ENCODE measurements around the gene ZNF414.
"Not testable (repeated sequence)": the region's sequence is repeated elsewhere in the genome, so short reads cannot be mapped to it uniquely, and the experiment has no call there.

The ZNF414 gene

GRCh38 chr19:8515317-8515716 lies 1.4 kb upstream of the ZNF414 start:
- Histone ChIP-seq H3F3A (ENCODE audit: insufficient read depth, low read length) (no peaks in the 10 kb centered on the region), H3K4me1 (ENCODE audit: insufficient read depth, low read length, severe bottlenecking) (peaks cover 17% of the 10 kb centered on the region), H4K20me1 (ENCODE audit: insufficient read depth, low read length) (no peaks in the 10 kb centered on the region), H3K27me3 (ENCODE audit: insufficient read depth, low read length) (no peaks in the 10 kb centered on the region), H3K9me2 (ENCODE audit: low read depth, low read length) (no peaks in the 10 kb centered on the region), H3K9ac (ENCODE audit: low read length) (no peak overlapping the region), H3K27ac (ENCODE audit: low read depth, low read length, poor library complexity, severe bottlenecking) (no peak overlapping the region), H3K4me2 (ENCODE audit: low read length) (no peak overlapping the region), H3K79me2 (ENCODE audit: insufficient read depth, low read length) (no peaks in the 10 kb centered on the region), H3K9me3 (ENCODE audit: low read length) (no peaks in the 10 kb centered on the region), H3K36me3 (ENCODE audit: insufficient read depth, low read length) (peaks cover 10% of the 10 kb centered on the region; the same call in 1 of the 2 replicates), H3K4me3 (ENCODE audit: low read depth, low read length, poor library complexity, severe bottlenecking) (no peak overlapping the region), H2AFZ (ENCODE audit: low read length) (no peak overlapping the region)
- TF ChIP-seq EZH2 (IDR thresholded peaks at IDR 0.05; ENCODE audit: borderline replicate concordance, low read length) (no peak), CTCF (IDR thresholded peaks at IDR 0.05; ENCODE audit: low read length) (no peak)

DNA sequence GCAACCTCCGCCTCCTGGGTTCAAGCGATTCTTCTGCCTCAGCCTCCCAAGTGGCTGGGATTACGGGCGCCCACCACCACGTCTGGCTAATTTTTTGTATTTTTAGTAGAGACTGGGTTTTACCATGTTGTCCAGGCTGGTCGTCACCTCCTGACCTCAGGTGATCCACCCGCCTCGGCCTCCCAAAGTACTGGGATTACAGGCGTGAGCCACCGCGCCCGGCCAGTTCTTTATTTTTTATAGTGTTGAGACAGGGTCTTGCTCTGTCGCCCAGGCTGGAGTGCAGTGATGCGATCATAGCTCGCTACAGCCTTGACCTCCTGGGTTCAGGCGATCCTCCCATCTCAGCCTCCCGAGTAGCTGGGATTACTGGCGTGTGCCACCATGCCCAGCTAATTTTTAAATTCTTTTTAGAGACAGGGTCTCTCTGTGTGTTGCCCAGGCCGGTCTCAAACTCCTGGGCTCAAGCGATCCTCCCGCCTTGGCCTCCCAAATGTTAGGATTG lies 590 bp upstream of the ZNF414 start:
- H3F3A ChIP-seq (ENCODE audit: insufficient read depth, low read length); H2AFZ ChIP-seq (ENCODE audit: low read length); H4K20me1 ChIP-seq (ENCODE audit: insufficient read depth, low read length); H3K9me2 ChIP-seq (ENCODE audit: low read depth, low read length); H3K79me2 ChIP-seq (ENCODE audit: insufficient read depth, low read length); H3K27me3 ChIP-seq (ENCODE audit: insufficient read depth, low read length); H3K27ac ChIP-seq (ENCODE audit: low read depth, low read length, poor library complexity, severe bottlenecking); H3K9me3 ChIP-seq (ENCODE audit: low read length): not testable (repeated sequence)
- peaks cover 10% of the 10 kb centered on the region; the same call in 1 of the 2 replicates for H3K36me3 ChIP-seq (ENCODE audit: insufficient read depth, low read length)
- H3K4me2 ChIP-seq (ENCODE audit: low read length) = peak overlapping the region; percentile 97
- peaks cover 17% of the 10 kb centered on the region for H3K4me1 ChIP-seq (ENCODE audit: insufficient read depth, low read length, severe bottlenecking)
- peak overlapping the region; percentile 85 for H3K9ac ChIP-seq (ENCODE audit: low read length)
- H3K4me3 ChIP-seq (ENCODE audit: low read depth, low read length, poor library complexity, severe bottlenecking) = peak overlapping the region; percentile 77

DNA sequence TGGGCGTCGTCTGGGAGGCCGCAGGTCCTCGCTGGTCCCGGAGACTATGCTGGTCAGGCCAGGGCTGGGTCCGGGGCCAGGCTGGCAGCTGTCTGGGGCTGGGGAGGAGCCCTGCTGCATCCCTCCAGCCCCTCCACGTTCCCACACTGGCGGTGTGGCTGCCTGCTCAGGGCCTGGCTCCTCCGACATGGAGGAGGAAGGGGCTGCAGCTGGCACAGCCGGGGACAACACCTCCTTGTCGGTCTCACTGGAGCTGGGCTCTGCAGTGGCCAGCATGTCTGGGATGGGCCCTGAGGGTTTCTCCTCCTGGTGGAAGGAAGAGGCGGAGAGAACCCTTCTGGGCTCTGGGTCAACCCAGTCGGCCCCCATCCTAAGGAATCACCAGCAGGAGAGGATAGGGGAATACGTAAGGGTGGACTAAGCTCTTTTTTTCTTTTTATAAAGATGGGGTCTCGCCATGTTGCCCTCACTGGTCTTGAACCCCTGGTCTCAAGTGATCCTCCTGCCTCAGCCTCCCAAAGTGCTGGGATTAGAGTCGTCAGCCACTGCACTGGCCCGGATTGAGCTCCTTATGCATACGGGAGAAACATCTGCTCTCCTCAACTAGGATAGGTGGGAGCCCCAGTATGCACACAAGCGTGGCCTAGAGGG lies 806 bp downstream of the ZNF414 start:
- TF ChIP-seq EZH2 (IDR thresholded peaks at IDR 0.05; ENCODE audit: borderline replicate concordance, low read length) = no peak
- no peak for TF ChIP-seq CTCF (IDR thresholded peaks at IDR 0.05; ENCODE audit: low read length)
- Histone ChIP-seq H3K79me2 (ENCODE audit: insufficient read depth, low read length) (no peaks in the 10 kb centered on the region), H3K27me3 (ENCODE audit: insufficient read depth, low read length) (no peaks in the 10 kb centered on the region), H3K4me1 (ENCODE audit: insufficient read depth, low read length, severe bottlenecking) (peaks cover 17% of the 10 kb centered on the region), H4K20me1 (ENCODE audit: insufficient read depth, low read length) (no peaks in the 10 kb centered on the region), H3K4me3 (ENCODE audit: low read depth, low read length, poor library complexity, severe bottlenecking) (peak overlapping the region; percentile 77), H3K36me3 (ENCODE audit: insufficient read depth, low read length) (peaks cover 10% of the 10 kb centered on the region; the same call in 1 of the 2 replicates), H3K9ac (ENCODE audit: low read length) (peak overlapping the region; percentile 85), H3K9me2 (ENCODE audit: low read depth, low read length) (no peaks in the 10 kb centered on the region), H2AFZ (ENCODE audit: low read length) (no peak overlapping the region), H3K27ac (ENCODE audit: low read depth, low read length, poor library complexity, severe bottlenecking) (peak overlapping the region; percentile 77), H3F3A (ENCODE audit: insufficient read depth, low read length) (no peaks in the 10 kb centered on the region), H3K9me3 (ENCODE audit: low read length) (no peaks in the 10 kb centered on the region), H3K4me2 (ENCODE audit: low read length) (peak overlapping the region; percentile 97)
